HG03103 (cell line): Measurements from ENCODE around the gene INTU.
A peak's percentile ranks its signal among the peaks of the same experiment; 100 is the strongest.
"Not testable (repeated sequence)": the region's sequence is repeated elsewhere in the genome, so short reads cannot be mapped to it uniquely, and the experiment has no call there.

ENCODE experiments used
- ATAC-seq: cut with Tn5 transposase; IDR thresholded peaks from one replicate; pipeline ENCODE4 v1.9.1; 2021; ENCODE audit warnings: low read depth; ENCODE audit not compliant: unreplicated experiment

Gene INTU

GRCh38 chr4:127632420-127633403, at the start of gene INTU:
Gene INTU (plus strand): TSS chr4:127632957. CDS start chr4:127633035, 78 bp downstream.
- ATAC-seq = peak; percentile 98

GRCh38 chr4:127586496-127586895, 46.3 kb upstream of the INTU start:
- not testable (repeated sequence) for ATAC-seq

GRCh38 chr4:127586922-127587571, 45.7 kb upstream of the INTU start:
- ATAC-seq = peak; percentile 98

GRCh38 chr4:127589153-127589552, 43.6 kb upstream of the INTU start:
- not testable (repeated sequence) for ATAC-seq

- ATAC-seq = no peak
These were observed 34.1 kb upstream of the INTU start for GRCh38 chr4:127598656-127599055.

- no peak for ATAC-seq
These were observed 31.7 kb upstream of the INTU start for GRCh38 chr4:127601029-127601428.

GRCh38 chr4:127604949-127605709, 27.6 kb upstream of the INTU start:
- no peak for ATAC-seq

GRCh38 chr4:127606823-127607222, 25.9 kb upstream of the INTU start:
- ATAC-seq = no peak

GRCh38 chr4:127609484-127609883, 23.3 kb upstream of the INTU start:
- no peak for ATAC-seq

- no peak for ATAC-seq
These were observed 22.3 kb upstream of the INTU start for GRCh38 chr4:127610488-127610887.

- ATAC-seq = no peak
These were observed 15.9 kb upstream of the INTU start for GRCh38 chr4:127616898-127617297.

- no peak for ATAC-seq
These were observed 14.3 kb upstream of the INTU start for GRCh38 chr4:127618427-127618826.

GRCh38 chr4:127622621-127622920, 10.2 kb upstream of the INTU start:
- no peak for ATAC-seq

- no peak for ATAC-seq
These were observed 9.6 kb upstream of the INTU start for GRCh38 chr4:127622921-127623796.

- ATAC-seq = no peak
These were observed 9.0 kb upstream of the INTU start for GRCh38 chr4:127623797-127624083.

- ATAC-seq = no peak
These were observed 8.6 kb upstream of the INTU start for GRCh38 chr4:127624173-127624572.

GRCh38 chr4:127629371-127629770, 3.4 kb upstream of the INTU start:
- ATAC-seq = no peak

GRCh38 chr4:127630152-127630551, 2.6 kb upstream of the INTU start:
- no peak for ATAC-seq

- no peak for ATAC-seq
These were observed 1.3 kb upstream of the INTU start for GRCh38 chr4:127631420-127631819.

- ATAC-seq = no peak
These were observed 1.4 kb downstream of the INTU start for GRCh38 chr4:127634181-127634580.
